Measurements from ENCODE around the gene KSR1.

Gene KSR1

GRCh38 chr17:27573971-27574525 is 117.8 kb downstream of the KSR1 start:
- Histone ChIP-seq H2AFZ (ENCODE audit: low read depth, low read length) (no peak overlapping the region), H3K4me1 (ENCODE audit: insufficient read depth, low read length) (peaks cover 11% of the 10 kb centered on the region), H3K27me3 (ENCODE audit: insufficient read depth, low read length) (no peaks in the 10 kb centered on the region), H3K4me3 (ENCODE audit: low read length) (no peak overlapping the region), H3K9me3 (ENCODE audit: low read length) (no peaks in the 10 kb centered on the region), H3K36me3 (ENCODE audit: insufficient read depth, low read length) (no peaks in the 10 kb centered on the region)

GRCh38 chr17:27575096-27575911 is 119.1 kb downstream of the KSR1 start:
- no peak overlapping the region for H2AFZ ChIP-seq (ENCODE audit: low read depth, low read length)
- H3K4me3 ChIP-seq (ENCODE audit: low read length) = no peak overlapping the region
- peaks cover 11% of the 10 kb centered on the region for H3K4me1 ChIP-seq (ENCODE audit: insufficient read depth, low read length)
- H3K9me3 ChIP-seq (ENCODE audit: low read length) = no peaks in the 10 kb centered on the region
- no peaks in the 10 kb centered on the region for H3K36me3 ChIP-seq (ENCODE audit: insufficient read depth, low read length)
- H3K27me3 ChIP-seq (ENCODE audit: insufficient read depth, low read length) = no peaks in the 10 kb centered on the region

- H3K27me3 ChIP-seq (ENCODE audit: insufficient read depth, low read length) = no peaks in the 10 kb centered on the region
- H2AFZ ChIP-seq (ENCODE audit: low read depth, low read length) = no peak overlapping the region
- H3K9me3 ChIP-seq (ENCODE audit: low read length) = no peaks in the 10 kb centered on the region
- H3K36me3 ChIP-seq (ENCODE audit: insufficient read depth, low read length) = no peaks in the 10 kb centered on the region
- H3K4me1 ChIP-seq (ENCODE audit: insufficient read depth, low read length) = peaks cover 11% of the 10 kb centered on the region
- H3K4me3 ChIP-seq (ENCODE audit: low read length) = no peak overlapping the region
Measured at GRCh38 chr17:27575912-27576252, 119.6 kb downstream of the KSR1 start.

GRCh38 chr17:27576477-27577083 is 120.3 kb downstream of the KSR1 start:
- H3K36me3 ChIP-seq (ENCODE audit: insufficient read depth, low read length) = no peaks in the 10 kb centered on the region
- H3K4me1 ChIP-seq (ENCODE audit: insufficient read depth, low read length) = peaks cover 11% of the 10 kb centered on the region
- H3K9me3 ChIP-seq (ENCODE audit: low read length) = no peaks in the 10 kb centered on the region
- H2AFZ ChIP-seq (ENCODE audit: low read depth, low read length) = no peak overlapping the region
- H3K4me3 ChIP-seq (ENCODE audit: low read length) = no peak overlapping the region
- H3K27me3 ChIP-seq (ENCODE audit: insufficient read depth, low read length) = no peaks in the 10 kb centered on the region

- H3K4me3 ChIP-seq (ENCODE audit: low read length) = no peak overlapping the region
- no peaks in the 10 kb centered on the region for H3K27me3 ChIP-seq (ENCODE audit: insufficient read depth, low read length)
- no peaks in the 10 kb centered on the region for H3K9me3 ChIP-seq (ENCODE audit: low read length)
- no peaks in the 10 kb centered on the region for H3K36me3 ChIP-seq (ENCODE audit: insufficient read depth, low read length)
- peaks cover 11% of the 10 kb centered on the region for H3K4me1 ChIP-seq (ENCODE audit: insufficient read depth, low read length)
- no peak overlapping the region for H2AFZ ChIP-seq (ENCODE audit: low read depth, low read length)
Measured at GRCh38 chr17:27577121-27577761, 121.0 kb downstream of the KSR1 start.

- Histone ChIP-seq H3K4me1 (ENCODE audit: insufficient read depth, low read length) (peaks cover 11% of the 10 kb centered on the region), H2AFZ (ENCODE audit: low read depth, low read length) (no peak overlapping the region), H3K36me3 (ENCODE audit: insufficient read depth, low read length) (no peaks in the 10 kb centered on the region), H3K9me3 (ENCODE audit: low read length) (no peaks in the 10 kb centered on the region), H3K27me3 (ENCODE audit: insufficient read depth, low read length) (no peaks in the 10 kb centered on the region), H3K4me3 (ENCODE audit: low read length) (no peak overlapping the region)
Measured at GRCh38 chr17:27577884-27578717, 121.9 kb downstream of the KSR1 start.

- Histone ChIP-seq H2AFZ (ENCODE audit: low read depth, low read length) (no peak overlapping the region), H3K36me3 (ENCODE audit: insufficient read depth, low read length) (no peaks in the 10 kb centered on the region), H3K27me3 (ENCODE audit: insufficient read depth, low read length) (no peaks in the 10 kb centered on the region), H3K4me3 (ENCODE audit: low read length) (no peak overlapping the region), H3K4me1 (ENCODE audit: insufficient read depth, low read length) (peaks cover 11% of the 10 kb centered on the region), H3K9me3 (ENCODE audit: low read length) (no peaks in the 10 kb centered on the region)
Measured at GRCh38 chr17:27578718-27579085, 122.5 kb downstream of the KSR1 start.

- no peak overlapping the region for H3K4me3 ChIP-seq (ENCODE audit: low read length)
- H2AFZ ChIP-seq (ENCODE audit: low read depth, low read length) = no peak overlapping the region
- no peaks in the 10 kb centered on the region for H3K9me3 ChIP-seq (ENCODE audit: low read length)
- no peaks in the 10 kb centered on the region for H3K36me3 ChIP-seq (ENCODE audit: insufficient read depth, low read length)
- H3K4me1 ChIP-seq (ENCODE audit: insufficient read depth, low read length) = peaks cover 11% of the 10 kb centered on the region
- no peaks in the 10 kb centered on the region for H3K27me3 ChIP-seq (ENCODE audit: insufficient read depth, low read length)
Measured at GRCh38 chr17:27579304-27579703, 123.1 kb downstream of the KSR1 start.

GRCh38 chr17:27579897-27580321 is 123.7 kb downstream of the KSR1 start:
- peaks cover 11% of the 10 kb centered on the region for H3K4me1 ChIP-seq (ENCODE audit: insufficient read depth, low read length)
- no peaks in the 10 kb centered on the region for H3K36me3 ChIP-seq (ENCODE audit: insufficient read depth, low read length)
- no peak overlapping the region for H2AFZ ChIP-seq (ENCODE audit: low read depth, low read length)
- H3K4me3 ChIP-seq (ENCODE audit: low read length) = no peak overlapping the region
- no peaks in the 10 kb centered on the region for H3K9me3 ChIP-seq (ENCODE audit: low read length)
- H3K27me3 ChIP-seq (ENCODE audit: insufficient read depth, low read length) = no peaks in the 10 kb centered on the region

- Histone ChIP-seq H3K27me3 (ENCODE audit: insufficient read depth, low read length) (no peaks in the 10 kb centered on the region), H3K4me3 (ENCODE audit: low read length) (no peak overlapping the region), H3K9me3 (ENCODE audit: low read length) (no peaks in the 10 kb centered on the region), H3K4me1 (ENCODE audit: insufficient read depth, low read length) (peaks cover 11% of the 10 kb centered on the region), H3K36me3 (ENCODE audit: insufficient read depth, low read length) (no peaks in the 10 kb centered on the region), H2AFZ (ENCODE audit: low read depth, low read length) (no peak overlapping the region)
Measured at GRCh38 chr17:27581016-27581415, 124.8 kb downstream of the KSR1 start.

- H2AFZ ChIP-seq (ENCODE audit: low read depth, low read length) = no peak overlapping the region
- H3K36me3 ChIP-seq (ENCODE audit: insufficient read depth, low read length) = no peaks in the 10 kb centered on the region
- H3K27me3 ChIP-seq (ENCODE audit: insufficient read depth, low read length) = no peaks in the 10 kb centered on the region
- H3K4me1 ChIP-seq (ENCODE audit: insufficient read depth, low read length) = no peaks in the 10 kb centered on the region
- H3K4me3 ChIP-seq (ENCODE audit: low read length) = no peak overlapping the region
- H3K9me3 ChIP-seq (ENCODE audit: low read length) = no peaks in the 10 kb centered on the region
Measured at GRCh38 chr17:27582696-27583095, 126.4 kb downstream of the KSR1 start.

GRCh38 chr17:27585153-27585681 is 129.0 kb downstream of the KSR1 start:
- no peak overlapping the region for H3K4me3 ChIP-seq (ENCODE audit: low read length)
- H2AFZ ChIP-seq (ENCODE audit: low read depth, low read length) = no peak overlapping the region
- H3K9me3 ChIP-seq (ENCODE audit: low read length) = no peaks in the 10 kb centered on the region
- no peaks in the 10 kb centered on the region for H3K36me3 ChIP-seq (ENCODE audit: insufficient read depth, low read length)
- no peaks in the 10 kb centered on the region for H3K27me3 ChIP-seq (ENCODE audit: insufficient read depth, low read length)
- no peaks in the 10 kb centered on the region for H3K4me1 ChIP-seq (ENCODE audit: insufficient read depth, low read length)

Measured in neuron (in vitro differentiated cells).